Neural progenitor cell (in vitro differentiated cells): Measurements from ENCODE around the gene ABI3BP. TPM values are rescaled to one million over a fixed set of nuclear protein-coding genes. Genes with fewer than 3 reads are reported as not detected.

Experiments used
- DNase-seq: peaks from one replicate; pipeline ENCODE4 v3.0.0-alpha.2; 2016; ENCODE audit warnings: low spot score
- H2AFZ ChIP-seq: fragments of 200-600 bp; sonication (generic); replicated peaks from 2 replicates; pipeline ENCODE4 v1.6.1; 2016; ENCODE audit warnings: antibody characterized with exemption
- H3F3A ChIP-seq: fragments of 200-600 bp; sonication (generic); 2 replicates; pipeline ENCODE4 v1.6.1; 2016; ENCODE audit warnings: antibody characterized with exemption, low read depth
- H3K27ac ChIP-seq: fragments of 200-600 bp; sonication (generic); 2 replicates; pipeline ENCODE4 v1.5.1; 2016; ENCODE audit warnings: mild to moderate bottlenecking
- H3K27me3 ChIP-seq: fragments of 200-600 bp; sonication (generic); 2 replicates; pipeline ENCODE4 v1.6.1; 2016; ENCODE audit warnings: mild to moderate bottlenecking, moderate library complexity
- H3K36me3 ChIP-seq: fragments of 200-600 bp; sonication (generic); 2 replicates; pipeline ENCODE4 v1.5.1; 2016
- H3K4me1 ChIP-seq: fragments of 200-600 bp; sonication (generic); 2 replicates; pipeline ENCODE4 v1.6.1; 2016; ENCODE audit warnings: mixed run types
- H3K4me2 ChIP-seq: fragments of 200-600 bp; sonication (generic); 2 replicates; pipeline ENCODE4 v1.6.1; 2016
- H3K4me3 ChIP-seq: fragments of 200-600 bp; sonication (generic); 2 replicates; pipeline ENCODE4 v1.5.1; 2016
- H3K79me2 ChIP-seq: fragments of 200-600 bp; sonication (generic); 2 replicates; pipeline ENCODE4 v1.6.1; 2016; ENCODE audit warnings: low read depth
- H3K9ac ChIP-seq: fragments of 200-600 bp; sonication (generic); 2 replicates; pipeline ENCODE4 v1.6.1; 2016
- H3K9me3 ChIP-seq: fragments of 200-600 bp; sonication (generic); 2 replicates; pipeline ENCODE4 v1.5.1; 2016; ENCODE audit warnings: low read depth
- H4K20me1 ChIP-seq: fragments of 200-600 bp; sonication (generic); 2 replicates; pipeline ENCODE4 v1.6.1; 2016; ENCODE audit warnings: low read depth
- H3K27ac Mint-ChIP-seq: 3 replicates; pipeline ENCODE4 v1.8.0; 2021; ENCODE audit warnings: mixed read lengths
- H3K27me3 Mint-ChIP-seq: 2 replicates; pipeline ENCODE4 v1.8.0; 2022; ENCODE audit warnings: low read depth, mild to moderate bottlenecking, inconsistent platforms, moderate library complexity, mixed read lengths; ENCODE audit not compliant: insufficient read depth
- H3K36me3 Mint-ChIP-seq: 3 replicates; pipeline ENCODE4 v1.8.0; 2021; ENCODE audit warnings: mixed read lengths
- H3K4me1 Mint-ChIP-seq: 3 replicates; pipeline ENCODE4 v1.8.0; 2021; ENCODE audit warnings: mixed read lengths
- H3K4me3 Mint-ChIP-seq: 3 replicates; pipeline ENCODE4 v1.8.0; 2021; ENCODE audit warnings: mild to moderate bottlenecking, moderate library complexity, mixed read lengths
- H3K9me3 Mint-ChIP-seq: 3 replicates; pipeline ENCODE4 v1.8.0; 2020; ENCODE audit warnings: mixed read lengths
- CTCF ChIP-seq: fragments of 200-600 bp; sonication (generic); IDR thresholded peaks from 2 replicates; pipeline ENCODE4 v1.5.1; 2017; ENCODE audit warnings: antibody characterized with exemption, mild to moderate bottlenecking
- EZH2 ChIP-seq: fragments of 200-600 bp; sonication (generic); IDR thresholded peaks from 2 replicates; pipeline ENCODE4 v1.6.1; 2017; ENCODE audit warnings: antibody characterized with exemption, mild to moderate bottlenecking, moderate library complexity
- EZH2phosphoT487 ChIP-seq: fragments of 200-600 bp; sonication (generic); IDR thresholded peaks from 2 replicates; pipeline ENCODE4 v1.6.1; 2017; ENCODE audit warnings: antibody characterized with exemption
- total RNA-seq: library from RNA; depleted of rRNA; stranded (reverse); fragments of >200 nt; gene quantifications from 2 replicates; pipeline ENCODE4 v1.2.3, GENCODE V29; 2015; ENCODE audit warnings: low replicate concordance

Gene ABI3BP
- total RNA-seq, 1 donor from 2014 or later = not detected

GRCh38 chr3:100968932-100969906 is 24.0 kb downstream of the ABI3BP start:
- no peak for TF ChIP-seq EZH2
- TF ChIP-seq EZH2phosphoT487 = no peak
- no peak for TF ChIP-seq CTCF
- no peaks in the 10 kb centered on the region for H3K36me3 Mint-ChIP-seq

GRCh38 chr3:100966807-100967206 is 26.4 kb downstream of the ABI3BP start:
- Mint-ChIP-seq H3K4me3 (no peak overlapping the region), H3K4me1 (no peaks in the 10 kb centered on the region), H3K36me3 (no peaks in the 10 kb centered on the region), H3K27me3 (no peaks in the 10 kb centered on the region), H3K9me3 (no peaks in the 10 kb centered on the region), H3K27ac (no peak overlapping the region)
- Histone ChIP-seq H3K4me1 (no peaks in the 10 kb centered on the region), H3K36me3 (no peaks in the 10 kb centered on the region), H3K27me3 (no peaks in the 10 kb centered on the region), H2AFZ (no peak overlapping the region), H3K27ac (no peak overlapping the region), H3K79me2 (no peaks in the 10 kb centered on the region), H3F3A (no peaks in the 10 kb centered on the region), H3K9me3 (no peaks in the 10 kb centered on the region), H4K20me1 (no peaks in the 10 kb centered on the region), H3K9ac (no peak overlapping the region), H3K4me3 (no peak overlapping the region), H3K4me2 (no peak overlapping the region)
- no peak for DNase-seq
- TF ChIP-seq EZH2phosphoT487 (no peak), CTCF (no peak), EZH2 (no peak)

More at GRCh38 chr3:100968932-100969906, 24.0 kb downstream of the ABI3BP start:
- H3K9me3 ChIP-seq = no peaks in the 10 kb centered on the region
- Mint-ChIP-seq H3K27me3 (no peaks in the 10 kb centered on the region), H3K27ac (no peak overlapping the region), H3K9me3 (no peaks in the 10 kb centered on the region), H3K4me1 (no peaks in the 10 kb centered on the region), H3K4me3 (no peak overlapping the region)
- H2AFZ ChIP-seq = no peak overlapping the region
- no peak overlapping the region for H3K4me2 ChIP-seq
- H3K27ac ChIP-seq = no peak overlapping the region
- H3K36me3 ChIP-seq = no peaks in the 10 kb centered on the region
- H4K20me1 ChIP-seq = no peaks in the 10 kb centered on the region
- H3F3A ChIP-seq = no peaks in the 10 kb centered on the region
- no peaks in the 10 kb centered on the region for H3K4me1 ChIP-seq
- no peak overlapping the region for H3K9ac ChIP-seq
- no peaks in the 10 kb centered on the region for H3K79me2 ChIP-seq
- no peak overlapping the region for H3K4me3 ChIP-seq
- DNase-seq = no peak
- no peaks in the 10 kb centered on the region for H3K27me3 ChIP-seq

GRCh38 chr3:100966049-100966491 is 27.2 kb downstream of the ABI3BP start:
- no peak overlapping the region for H3K27ac Mint-ChIP-seq
- no peak overlapping the region for H3K4me3 Mint-ChIP-seq
- TF ChIP-seq EZH2 (no peak), CTCF (no peak), EZH2phosphoT487 (no peak)
- no peak overlapping the region for H3K4me3 ChIP-seq
- H3K27ac ChIP-seq = no peak overlapping the region
- no peaks in the 10 kb centered on the region for H3F3A ChIP-seq
- no peaks in the 10 kb centered on the region for H3K4me1 Mint-ChIP-seq
- H3K79me2 ChIP-seq = no peaks in the 10 kb centered on the region
- H3K27me3 Mint-ChIP-seq = no peaks in the 10 kb centered on the region
- no peaks in the 10 kb centered on the region for H3K36me3 ChIP-seq
- H3K36me3 Mint-ChIP-seq = no peaks in the 10 kb centered on the region
- H3K9me3 ChIP-seq = no peaks in the 10 kb centered on the region
- no peak for DNase-seq
- no peaks in the 10 kb centered on the region for H3K27me3 ChIP-seq
- H3K4me1 ChIP-seq = no peaks in the 10 kb centered on the region
- no peak overlapping the region for H2AFZ ChIP-seq
- H3K4me2 ChIP-seq = no peak overlapping the region
- H3K9ac ChIP-seq = no peak overlapping the region
- no peaks in the 10 kb centered on the region for H3K9me3 Mint-ChIP-seq
- no peaks in the 10 kb centered on the region for H4K20me1 ChIP-seq
